Islet of Langerhans (tissue), 1 donor: ENCODE measurements around the gene CYB5RL.
"Not testable (repeated sequence)": the region's sequence is repeated elsewhere in the genome, so short reads cannot be mapped to it uniquely, and the experiment has no call there.

Source experiments
- FAIRE-seq: peaks from one replicate; lab custom pipeline; 2011; peaks lifted over from hg19 to GRCh38; lab: Jason Lieb, UNC

The CYB5RL gene

DNA sequence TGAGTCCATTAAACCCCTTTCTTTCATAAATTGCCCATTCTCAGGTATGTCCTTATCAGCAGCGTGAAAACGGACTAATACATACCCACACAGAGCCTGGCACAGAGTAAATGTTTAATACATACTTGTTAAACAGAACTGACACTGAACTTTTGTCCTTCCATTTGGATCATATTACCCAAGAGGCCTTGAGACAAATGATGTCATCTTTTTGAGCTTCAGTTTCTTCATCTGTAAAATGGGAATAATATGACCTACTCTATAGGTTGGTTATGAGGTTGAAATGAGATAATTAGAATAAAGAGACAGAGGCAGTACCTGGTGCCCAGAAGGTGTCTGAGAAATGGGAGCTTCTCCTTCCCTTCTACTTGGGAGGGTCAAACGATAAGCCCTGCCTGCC is 13.8 kb downstream of the CYB5RL start:
- FAIRE-seq: no peak

DNA sequence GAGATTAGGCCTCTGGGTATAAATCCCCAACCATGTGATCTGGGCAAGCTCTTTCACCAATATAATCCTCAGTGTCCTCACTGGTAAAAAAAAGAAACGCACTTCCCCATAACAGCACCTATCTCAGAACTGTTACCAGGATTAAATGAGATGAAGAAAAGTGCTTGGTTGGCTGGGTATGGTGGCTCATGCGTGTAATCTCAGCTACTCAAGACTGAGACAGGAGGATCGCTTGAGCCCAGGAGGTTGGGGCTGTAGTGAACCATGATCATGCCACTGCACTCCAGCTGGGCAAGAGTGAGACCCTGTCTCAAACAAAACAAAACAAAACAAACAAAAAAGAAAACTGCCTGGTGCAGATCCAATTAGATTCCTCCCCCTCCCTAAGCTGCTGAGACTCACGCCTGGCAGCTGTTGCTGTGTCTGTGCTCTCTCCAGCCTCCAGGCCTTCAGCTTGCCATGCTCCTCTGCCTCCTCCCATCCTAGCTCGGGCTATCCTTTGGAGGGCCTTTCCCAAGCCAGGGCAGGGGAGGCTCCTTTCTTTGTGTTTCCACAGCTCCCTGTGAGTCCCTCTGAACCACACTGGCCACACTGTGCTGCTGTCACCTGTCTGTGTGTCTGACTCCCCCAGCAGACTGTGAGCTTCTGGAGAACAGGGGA is 19.0 kb downstream of the CYB5RL start:
- no peak for FAIRE-seq

DNA sequence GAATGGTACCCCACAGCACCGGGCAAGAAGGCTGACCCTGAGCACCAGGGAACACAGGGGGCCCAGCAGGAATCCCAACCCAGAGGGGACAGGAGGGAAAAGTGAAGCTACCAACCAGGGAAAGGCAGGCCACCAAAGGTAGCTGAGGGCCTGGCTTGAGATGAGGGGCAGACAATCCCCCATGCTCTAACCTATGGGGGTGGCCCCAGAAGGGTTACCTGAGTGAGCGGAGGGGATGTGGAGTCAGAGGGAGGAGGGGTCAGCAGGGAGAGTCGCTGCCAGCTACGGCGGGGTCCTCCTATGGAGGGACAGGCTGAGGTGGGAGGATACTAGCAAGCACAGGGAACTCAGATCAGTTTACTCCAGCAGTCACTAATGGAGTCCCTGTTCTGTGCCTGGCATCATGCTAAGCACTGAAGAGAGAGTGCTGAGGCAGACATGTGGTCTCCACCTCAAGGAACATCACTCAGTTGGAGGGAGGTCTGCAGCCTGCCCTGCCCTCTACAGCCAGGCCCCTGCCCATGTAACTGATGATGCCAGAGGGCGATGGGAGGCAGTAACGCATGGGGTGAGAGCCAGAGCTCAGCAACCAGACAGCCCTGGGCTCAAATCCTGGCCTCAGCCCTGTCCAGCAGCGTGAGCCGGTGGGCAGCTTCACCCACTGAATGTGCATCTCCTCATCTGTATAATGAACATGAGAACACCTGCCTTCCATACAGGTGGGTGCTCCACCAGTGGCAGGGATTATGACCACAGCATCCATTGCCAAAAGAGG is 21.3 kb downstream of the CYB5RL start:
- FAIRE-seq: no peak

DNA sequence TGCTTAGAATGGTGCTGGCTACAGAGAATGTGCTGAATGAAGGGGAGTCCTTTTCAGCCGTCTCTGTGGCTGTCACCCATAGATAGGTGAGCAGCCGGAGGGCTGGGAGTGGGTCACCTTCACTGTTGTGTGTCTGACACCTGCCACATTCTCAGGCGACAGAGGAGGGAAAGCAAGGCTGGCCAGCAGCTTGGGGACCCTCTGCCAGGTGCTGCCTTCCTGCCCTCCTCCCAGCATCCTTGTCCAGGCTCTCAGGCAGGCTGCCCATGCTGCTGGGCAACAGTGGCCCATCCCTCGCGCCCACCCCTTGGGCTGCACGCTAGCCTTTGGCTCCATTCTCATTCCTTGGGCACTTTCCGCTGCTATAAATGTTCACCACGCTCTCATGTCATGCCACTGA is 22.1 kb downstream of the CYB5RL start:
- no peak for FAIRE-seq

DNA sequence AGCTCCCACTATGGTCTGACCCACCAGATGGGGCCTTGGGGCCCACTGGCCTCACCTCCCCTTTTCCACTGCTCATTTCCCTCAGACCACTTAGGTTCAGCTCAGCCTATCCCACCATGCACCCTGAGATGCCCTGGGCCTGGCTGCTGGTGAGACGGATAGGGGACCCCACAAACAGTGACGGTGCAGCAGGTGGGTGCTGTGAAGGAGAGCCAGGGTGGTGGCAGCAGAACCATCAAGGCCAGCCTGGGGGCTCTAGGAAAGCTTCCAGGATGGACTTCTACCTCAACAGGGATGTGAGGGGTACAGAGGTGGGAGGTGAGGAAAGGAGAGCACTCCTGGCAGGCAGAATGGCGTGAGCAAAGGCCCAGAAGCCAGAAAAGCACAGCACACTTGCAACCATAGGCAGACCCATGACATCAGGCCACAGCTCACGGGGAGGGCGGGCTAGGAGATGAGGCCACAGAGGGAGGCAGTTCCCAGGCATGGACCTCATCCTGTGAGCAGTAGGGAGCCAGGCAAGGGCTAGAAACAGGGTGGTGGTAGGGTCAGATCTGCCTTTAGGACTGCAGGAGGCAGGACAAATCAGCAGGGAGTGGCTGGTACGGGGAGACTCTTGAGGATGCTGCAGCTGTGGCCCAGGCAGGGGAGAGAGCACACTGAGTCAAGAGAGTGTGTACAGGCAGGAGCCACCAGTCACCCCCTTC is 23.1 kb downstream of the CYB5RL start:
- FAIRE-seq: no peak

DNA sequence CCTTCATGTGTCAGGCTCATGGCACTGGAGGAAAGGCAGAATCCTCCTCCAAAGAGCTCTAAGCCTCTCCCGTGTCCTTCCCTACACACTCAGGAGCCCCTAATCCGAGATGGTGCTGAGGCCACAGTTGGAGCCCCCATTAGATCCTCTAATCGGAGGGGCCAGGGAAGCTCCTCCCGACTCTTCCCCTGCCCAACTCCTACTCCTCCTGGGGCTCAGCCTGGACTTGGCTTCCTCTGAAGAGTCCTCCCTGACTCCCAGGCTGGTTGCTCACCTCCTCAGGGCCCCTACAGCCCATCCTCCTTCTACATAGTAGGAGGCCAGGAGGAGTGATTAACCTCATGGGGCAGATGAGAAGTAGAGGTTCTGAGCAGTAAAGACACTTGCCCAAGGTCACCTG is 25.7 kb downstream of the CYB5RL start:
- no peak for FAIRE-seq

DNA sequence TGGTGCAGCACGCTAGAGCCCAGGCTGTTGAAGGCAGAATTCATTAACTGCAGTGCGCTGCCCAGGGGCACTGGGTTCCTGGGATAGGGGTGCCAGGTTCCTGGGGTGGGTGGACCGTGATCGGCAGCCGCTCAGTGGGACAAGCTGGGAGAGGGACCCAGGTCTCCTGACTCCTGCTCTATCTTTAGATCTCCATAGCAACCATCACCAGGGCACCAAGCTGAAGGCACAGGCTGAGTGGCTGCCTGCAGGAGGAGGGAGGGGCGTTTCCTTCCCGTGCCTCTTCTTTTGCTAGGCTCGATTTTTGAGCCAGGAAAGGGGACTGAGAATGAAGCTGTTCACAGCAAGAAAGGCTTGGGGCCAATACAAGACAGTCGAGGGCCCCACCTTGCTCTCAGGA is 26.1 kb downstream of the CYB5RL start:
- FAIRE-seq: no peak

DNA sequence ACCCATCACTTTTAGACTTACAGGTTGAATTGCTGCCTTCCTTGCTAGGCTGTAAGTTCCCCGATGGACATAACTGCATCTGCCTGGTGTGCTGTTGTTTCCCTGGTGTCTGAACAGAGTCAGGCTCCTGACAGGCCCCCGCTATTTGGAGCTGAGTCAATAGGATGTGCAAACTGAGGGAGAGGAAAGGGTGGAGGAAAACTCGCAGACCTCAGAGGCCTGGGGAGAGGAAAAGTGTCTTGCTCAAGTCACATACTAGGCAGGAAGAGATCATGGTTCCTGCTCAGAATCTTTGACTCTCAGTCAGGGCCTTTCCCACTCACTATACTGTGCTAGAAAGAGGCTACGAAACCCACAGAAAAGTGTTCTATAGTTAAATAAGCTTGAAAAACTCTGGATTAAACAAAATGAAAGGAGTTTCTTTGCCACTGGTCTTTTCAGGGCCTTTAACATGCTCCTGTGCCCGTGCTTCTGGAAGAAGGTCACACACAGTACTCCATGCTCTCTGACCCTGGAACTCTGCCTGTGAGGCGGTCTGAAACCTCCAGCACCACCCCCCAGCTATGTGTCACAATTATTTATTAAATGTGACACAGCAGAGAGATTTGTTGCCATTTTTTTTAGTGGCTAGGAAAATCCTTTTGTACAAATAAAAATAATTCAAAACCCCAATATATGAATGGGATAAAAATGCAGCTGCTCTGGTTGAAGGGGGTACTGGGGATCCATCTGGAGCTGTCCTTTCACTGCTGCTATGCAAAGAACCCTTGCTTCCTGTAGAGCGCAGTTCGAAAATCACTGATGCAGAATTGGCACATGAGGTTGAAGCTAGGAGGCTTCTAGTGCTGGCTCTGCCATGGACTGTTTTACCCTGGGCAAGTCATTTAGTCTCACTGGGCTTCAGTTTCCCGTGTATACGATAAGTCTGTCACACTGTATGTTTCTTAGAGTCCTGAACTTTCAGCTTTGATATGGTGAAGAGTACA is 26.9 kb downstream of the CYB5RL start:
- FAIRE-seq: no peak

DNA sequence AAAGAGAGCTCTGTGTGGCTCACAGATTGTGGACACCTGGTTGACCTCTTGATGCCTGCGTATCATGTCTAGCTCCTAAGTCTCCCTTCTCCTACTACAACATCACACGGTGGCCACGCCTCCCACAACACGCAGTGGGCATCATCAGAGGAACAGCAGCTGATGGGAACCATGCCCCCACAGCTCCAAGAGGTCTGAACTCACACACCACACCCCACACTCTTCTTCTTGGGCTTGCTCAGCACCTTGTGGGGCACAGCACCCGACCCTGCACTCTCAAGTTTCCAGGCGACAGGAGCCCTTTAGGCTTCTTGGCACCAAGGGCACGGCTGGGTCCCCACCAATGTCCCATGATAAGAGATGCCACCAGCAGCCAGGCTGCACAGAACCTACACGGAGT is 28.2 kb downstream of the CYB5RL start:
- no peak for FAIRE-seq

DNA sequence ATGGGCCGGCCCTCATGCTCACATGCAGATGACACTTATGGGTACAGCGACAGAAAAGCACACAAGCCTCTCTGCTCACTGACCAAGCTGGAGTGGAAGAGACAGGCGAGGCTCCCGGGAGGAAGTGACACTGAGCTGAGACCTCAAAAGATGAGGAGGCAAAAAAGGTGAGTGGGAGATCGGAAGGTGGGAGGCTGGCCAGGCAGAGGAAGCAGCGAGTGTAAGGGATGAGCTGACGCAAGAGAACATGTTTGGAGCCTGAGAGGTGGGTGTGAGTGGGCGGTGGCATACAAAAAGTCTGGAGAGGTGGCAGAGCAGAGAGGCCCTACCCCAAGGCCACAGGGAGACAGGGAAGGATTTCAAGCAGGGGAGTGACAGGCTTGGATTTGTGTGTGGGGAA is 28.8 kb downstream of the CYB5RL start:
- FAIRE-seq: no peak

DNA sequence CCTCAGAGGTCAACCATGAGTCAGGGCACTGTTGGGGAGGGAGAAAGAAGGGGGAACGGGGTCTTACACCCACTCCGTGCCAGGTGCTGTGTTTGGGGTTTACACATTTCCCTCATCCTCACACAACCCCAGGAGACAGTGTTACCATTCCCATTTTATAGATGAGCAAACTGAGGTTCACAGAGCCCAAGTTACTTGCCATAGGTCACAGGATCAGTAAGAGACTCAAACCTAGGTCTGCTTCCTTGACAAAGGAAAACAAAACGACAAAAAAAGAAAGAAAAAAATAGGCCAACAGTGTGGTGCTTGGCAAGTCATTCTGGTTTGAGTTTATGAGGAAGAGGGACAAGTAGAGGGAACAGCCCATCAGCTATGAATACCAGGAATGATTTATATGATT is 30.8 kb downstream of the CYB5RL start:
- FAIRE-seq: no peak

DNA sequence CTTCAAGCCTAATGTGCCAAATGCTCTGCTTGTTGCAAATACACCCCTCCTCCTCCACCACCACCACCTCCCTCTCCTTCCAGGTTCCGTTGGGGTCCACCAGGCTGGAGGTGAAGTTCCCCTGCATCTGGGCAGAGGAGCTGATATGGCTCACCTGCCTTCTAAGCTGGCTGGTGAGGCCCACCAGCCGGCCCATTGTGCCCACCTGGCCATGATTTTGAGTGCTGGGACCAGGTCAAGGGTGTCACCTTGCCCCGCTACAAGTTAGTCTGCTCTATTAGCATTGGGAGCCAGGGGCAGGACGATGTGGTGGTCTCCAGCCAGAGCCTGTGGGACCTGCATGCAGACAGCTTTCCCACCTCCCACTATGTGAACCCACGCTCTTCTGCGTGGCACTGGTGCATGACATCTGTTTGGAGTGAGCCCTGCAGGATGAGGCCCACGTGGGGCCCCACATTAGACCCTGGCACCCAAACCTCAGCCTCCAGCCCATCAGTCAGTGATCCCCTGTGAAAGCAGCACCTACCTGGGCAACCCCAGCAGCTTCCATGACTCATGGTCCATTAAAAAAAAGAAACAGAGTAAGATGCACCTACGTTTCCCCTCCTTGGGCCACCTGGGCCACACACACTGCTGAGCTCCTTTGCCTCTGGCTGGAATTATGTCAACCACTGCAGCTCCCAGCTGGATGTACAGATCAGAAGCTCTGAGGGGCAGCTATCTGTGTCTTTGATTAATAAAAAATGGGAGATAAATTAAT is 31.4 kb downstream of the CYB5RL start:
- FAIRE-seq: no peak

DNA sequence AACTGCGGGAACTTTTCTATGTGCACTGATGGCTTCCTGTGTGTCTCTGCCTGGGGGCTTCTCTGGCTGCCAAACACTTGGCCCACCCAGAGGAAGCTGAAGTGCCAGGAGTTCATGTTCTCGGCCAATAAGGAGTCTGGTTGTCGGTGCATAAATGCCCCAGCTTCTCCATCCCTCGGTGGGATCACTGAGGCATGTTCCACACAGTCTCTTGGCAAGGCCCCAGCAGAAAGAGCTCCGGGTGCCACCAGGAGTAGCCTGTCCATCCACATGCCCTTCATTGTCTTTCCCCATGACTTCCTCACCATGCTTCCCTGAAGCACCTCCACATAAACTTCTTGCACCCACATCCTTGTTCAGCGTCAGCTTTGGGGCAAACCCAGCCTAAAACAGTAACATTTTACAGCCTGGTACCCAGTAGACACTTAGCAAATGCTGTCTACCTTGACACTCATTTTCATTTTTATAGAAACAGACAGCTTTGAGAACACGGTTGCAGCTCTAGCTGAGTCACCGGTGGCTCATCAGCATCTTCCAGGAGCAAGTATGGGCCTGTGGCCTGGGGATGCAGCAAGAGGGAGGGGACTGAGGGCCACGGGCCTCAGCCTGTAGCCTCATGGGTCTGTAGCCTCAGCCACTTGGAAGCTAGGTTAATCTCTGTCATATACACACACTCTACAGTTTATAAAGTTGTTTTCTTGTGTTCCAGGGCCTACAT is 32.2 kb downstream of the CYB5RL start:
- FAIRE-seq: no peak

DNA sequence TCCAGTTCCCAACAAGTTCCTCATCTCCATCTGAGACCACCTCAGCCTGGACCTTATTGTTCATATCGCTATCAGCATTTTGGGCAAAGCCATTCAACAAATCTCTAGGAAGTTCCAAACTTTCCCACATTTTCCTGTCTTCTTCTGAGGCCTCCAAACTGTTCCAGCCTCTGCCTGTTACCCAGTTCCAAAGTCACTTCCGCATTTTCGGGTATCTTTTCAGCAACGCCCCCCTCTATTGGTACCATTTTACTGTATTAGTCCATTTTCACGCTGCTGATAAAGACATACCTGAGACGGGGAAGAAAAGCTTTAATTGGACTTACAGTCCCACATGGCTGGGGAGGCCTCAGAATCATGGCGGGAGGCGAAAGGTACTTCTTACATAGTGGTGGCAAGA is 33.5 kb downstream of the CYB5RL start:
- FAIRE-seq: not testable (repeated sequence)

DNA sequence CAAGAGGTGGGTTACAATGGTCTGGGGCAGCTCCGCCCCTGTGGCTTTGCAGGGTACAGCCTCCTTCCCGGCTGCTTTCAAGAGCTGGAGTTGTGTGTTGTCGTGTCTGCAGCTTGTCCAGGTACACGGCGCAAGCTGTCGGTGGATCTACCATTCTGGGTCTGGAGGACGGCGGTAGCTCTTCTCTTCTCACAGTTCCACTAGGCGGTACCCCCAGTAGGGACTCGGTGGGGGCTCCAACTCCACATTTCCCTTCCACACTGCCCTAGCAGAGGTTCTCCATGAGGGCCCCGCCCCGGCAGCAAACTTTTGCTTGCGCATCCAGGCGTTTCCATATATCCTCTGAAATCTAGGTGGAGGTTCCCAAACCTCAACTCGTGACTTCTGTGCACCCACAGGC is 34.7 kb downstream of the CYB5RL start:
- no peak for FAIRE-seq

DNA sequence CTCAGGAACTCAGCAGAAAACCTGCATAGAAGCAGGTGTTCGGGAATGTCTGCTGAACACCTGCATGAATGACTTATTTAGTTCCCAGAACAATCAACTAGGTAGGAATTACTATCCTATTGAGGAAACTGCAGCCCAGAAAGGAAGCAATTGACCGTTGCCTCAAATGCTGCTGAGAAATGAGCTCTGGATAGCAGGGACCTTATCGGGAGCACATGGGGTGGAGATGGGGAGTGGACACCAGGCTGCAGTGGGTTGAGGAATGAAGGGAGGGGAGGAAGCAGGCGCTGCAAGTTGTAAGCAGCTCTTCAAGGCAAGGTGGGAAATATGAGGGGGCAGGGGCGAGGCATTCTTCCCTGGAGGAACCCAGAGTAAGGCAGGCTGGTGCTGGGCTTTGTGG is 36.3 kb downstream of the CYB5RL start:
- FAIRE-seq: no peak

DNA sequence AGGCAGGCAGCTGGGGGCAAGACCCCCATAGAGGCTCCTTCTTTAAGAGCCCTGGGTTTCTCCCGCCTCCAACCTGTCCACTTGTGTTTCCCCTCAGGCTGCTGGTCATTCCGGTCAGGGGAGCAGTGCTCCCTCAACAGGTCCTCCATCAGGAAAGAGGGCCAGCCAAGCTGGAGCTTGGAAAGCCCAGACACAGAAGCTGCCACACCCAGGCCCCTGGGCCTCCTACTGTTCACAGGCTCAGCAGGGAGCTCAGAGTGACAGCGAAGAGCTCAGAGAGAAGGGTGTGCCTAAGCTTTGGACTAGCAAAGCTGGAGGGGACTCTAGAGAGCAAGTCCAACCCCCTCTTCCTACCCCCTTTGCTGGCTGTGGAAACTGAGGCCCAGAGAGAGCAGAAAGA is 36.8 kb downstream of the CYB5RL start:
- FAIRE-seq: no peak

DNA sequence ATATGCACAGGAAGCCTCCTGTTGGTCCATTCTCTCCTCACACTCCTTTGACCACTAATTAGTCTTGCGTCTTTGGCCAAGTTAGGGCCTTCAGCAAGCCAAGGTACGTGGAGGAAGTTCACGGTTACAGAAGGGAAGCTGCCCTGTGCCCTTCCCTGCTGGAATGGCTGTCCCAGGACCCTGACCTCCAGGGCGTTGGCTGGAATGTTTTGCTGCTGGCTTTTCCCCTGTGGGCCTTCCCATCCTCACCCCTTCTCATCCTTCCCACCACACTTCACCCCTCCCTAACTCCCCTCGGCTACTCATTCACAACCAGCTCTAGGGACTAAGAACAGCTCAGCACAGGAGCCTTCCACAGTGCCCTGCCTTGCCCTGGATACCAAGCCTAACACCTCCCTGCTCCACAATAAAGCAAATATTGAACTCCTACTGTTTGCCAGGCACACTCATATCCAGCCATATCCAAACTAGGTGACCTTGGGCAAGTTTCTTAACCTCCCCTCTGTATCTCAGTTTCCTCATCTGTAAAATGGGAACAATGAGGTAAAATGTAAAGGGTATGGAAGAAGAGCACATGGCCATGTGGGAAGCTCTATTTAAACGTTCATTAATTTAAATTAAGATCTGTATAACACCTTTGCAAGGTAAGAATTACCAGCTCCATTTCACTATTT is 38.2 kb downstream of the CYB5RL start:
- no peak for FAIRE-seq

DNA sequence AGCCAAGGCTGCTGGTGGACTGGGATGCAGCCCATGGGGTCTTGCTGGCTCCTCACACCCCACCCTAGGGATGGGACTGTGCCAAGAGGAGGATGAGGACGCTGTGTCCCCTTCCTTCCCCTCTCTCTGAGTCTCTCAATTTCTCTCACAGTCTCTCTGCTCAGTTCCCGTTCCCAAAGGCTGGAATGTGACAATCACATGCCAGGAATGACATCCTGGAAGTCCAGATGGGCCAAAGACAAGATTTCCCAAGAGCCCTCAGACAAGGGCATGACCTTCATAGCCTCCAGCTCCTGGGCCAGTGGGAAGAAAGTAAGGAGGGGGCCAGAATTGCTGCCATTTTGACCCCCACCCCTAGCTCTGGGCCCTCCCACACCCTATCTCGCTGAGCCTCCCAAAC is 39.5 kb downstream of the CYB5RL start:
- no peak for FAIRE-seq

DNA sequence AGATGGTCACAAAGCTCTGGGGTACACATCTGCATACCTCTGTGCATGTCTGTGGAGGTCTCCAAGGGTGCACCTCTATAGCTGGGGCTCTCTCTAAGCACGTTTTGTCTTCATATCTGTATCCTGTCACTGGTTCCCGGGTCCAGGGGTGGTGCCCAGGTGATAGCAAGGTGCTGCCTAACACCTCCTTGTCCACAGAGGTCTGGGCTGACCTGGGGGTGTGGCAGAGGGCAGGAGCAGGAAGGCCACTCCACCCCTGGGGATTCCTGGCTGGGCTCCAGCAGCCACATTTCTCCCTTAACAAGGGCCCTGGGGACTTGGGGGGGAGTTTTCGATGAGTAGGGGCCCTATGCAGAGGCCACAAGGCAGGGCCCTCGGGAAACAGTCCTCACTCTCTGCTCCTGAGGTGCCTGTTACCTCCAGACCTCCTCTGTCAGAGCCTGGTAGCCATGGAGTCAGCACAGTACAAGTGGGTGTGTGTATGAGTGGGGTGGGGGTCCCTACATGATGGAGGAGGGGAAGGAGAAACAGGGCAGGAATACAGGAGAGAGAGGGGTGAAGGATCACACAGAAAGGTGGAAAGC is 40.0 kb downstream of the CYB5RL start:
- no peak for FAIRE-seq
